OCI-LY7 (cell line): ENCODE measurements around the gene ATL2. TPM values are rescaled to one million over a fixed set of nuclear protein-coding genes. Genes with fewer than 3 reads are reported as not detected.

Source experiments
- BruUV-seq: library from RNA; stranded (reverse); fragments of 400-500 nt; replicated peaks from 2 replicates; lab custom pipeline; 2021; lab: Mats Ljungman, UMichigan
- CTCF ChIA-PET: fragments of 300-600 bp; sonication (Branson Sonifier 250); formaldehyde crosslinking; loops from one replicate; lab custom pipeline; 2022; ENCODE audit warnings: antibody characterized with exemption; ENCODE audit not compliant: unreplicated experiment; lab: Charles Lee
- POLR2A ChIA-PET: fragments of 300-600 bp; sonication (Branson Sonifier 250); formaldehyde crosslinking; loops from one replicate; lab custom pipeline; 2022; ENCODE audit warnings: antibody characterized with exemption; lab: Charles Lee
- DNase-seq: peaks from one replicate; pipeline ENCODE4 v3.0.0-alpha.2; 2015; ENCODE audit warnings: low spot score
- H2AFZ ChIP-seq: fragments of 200-600 bp; sonication (generic), shearing (Covaris generic); 2 replicates; pipeline ENCODE4 v1.6.1; 2014; ENCODE audit warnings: mild to moderate bottlenecking, antibody characterized with exemption, low read length, moderate library complexity
- H3K27ac ChIP-seq: fragments of 200-600 bp; sonication (generic); 2 replicates; pipeline ENCODE4 v1.5.1; 2014; ENCODE audit warnings: mixed run types, low read depth, mild to moderate bottlenecking, moderate library complexity, low read length, inconsistent platforms; ENCODE audit not compliant: poor library complexity, severe bottlenecking
- H3K36me3 ChIP-seq: fragments of 200-600 bp; sonication (generic); 2 replicates; pipeline ENCODE4 v1.6.1; 2014; ENCODE audit warnings: mild to moderate bottlenecking, antibody characterized with exemption, low read length, moderate library complexity, mixed read lengths; ENCODE audit not compliant: insufficient read depth
- H3K4me1 ChIP-seq: fragments of 200-600 bp; sonication (generic); 2 replicates; pipeline ENCODE4 v1.5.1; 2014; ENCODE audit warnings: mild to moderate bottlenecking, low read length; ENCODE audit not compliant: insufficient read depth, poor library complexity, severe bottlenecking
- H3K4me2 ChIP-seq: fragments of 200-600 bp; sonication (generic); 2 replicates; pipeline ENCODE4 v1.6.1; 2014; ENCODE audit warnings: mild to moderate bottlenecking, low read length
- H3K4me3 ChIP-seq: fragments of 200-600 bp; sonication (generic); 2 replicates; pipeline ENCODE4 v1.5.1; 2014; ENCODE audit warnings: mild to moderate bottlenecking, low read depth, low read length; ENCODE audit not compliant: poor library complexity, severe bottlenecking
- H3K79me2 ChIP-seq: fragments of 200-600 bp; sonication (generic); 2 replicates; pipeline ENCODE4 v1.6.1; 2016; ENCODE audit warnings: low read depth, mild to moderate bottlenecking, low read length, moderate library complexity, mixed read lengths; ENCODE audit not compliant: insufficient read depth
- H3K9me2 ChIP-seq: fragments of 200-600 bp; sonication (generic); 2 replicates; pipeline ENCODE4 v1.6.1; 2016; ENCODE audit warnings: mild to moderate bottlenecking, low read length, mixed read lengths; ENCODE audit not compliant: insufficient read depth
- H3K9me3 ChIP-seq: fragments of 200-600 bp; sonication (generic); 2 replicates; pipeline ENCODE4 v1.6.1; 2014; ENCODE audit warnings: mild to moderate bottlenecking, mixed run types, low read length, mixed read lengths
- H4K20me1 ChIP-seq: fragments of 200-600 bp; sonication (generic); 2 replicates; pipeline ENCODE4 v1.6.1; 2014; ENCODE audit warnings: mild to moderate bottlenecking, antibody characterized with exemption, low read length, moderate library complexity, mixed read lengths; ENCODE audit not compliant: insufficient read depth
- EZH2phosphoT487 ChIP-seq: fragments of 200-600 bp; sonication (generic); IDR thresholded peaks from 2 replicates; pipeline ENCODE4 v1.6.1; 2018; ENCODE audit warnings: low read depth, borderline replicate concordance, mild to moderate bottlenecking, mixed run types, antibody characterized with exemption, low read length, moderate library complexity, mixed read lengths
- intact Hi-C: fragments of 100-400 bp; cut with micrococcal nuclease; formaldehyde crosslinking; loops from one replicate; pipeline ENCODE4 v1.10.0; 2022; ENCODE audit not compliant: unreplicated experiment
- total RNA-seq, 2 experiments: library from RNA; depleted of rRNA in 1 of 2; stranded (reverse); fragments of >200 nt in 1 of 2; shearing (Covaris generic) in 1 of 2; gene quantifications; 2 replicates each; pipeline ENCODE4 v1.2.3, GENCODE V29; 2014 to 2022
- TF ChIP-seq, protein P1 (sequence below): fragments of 200-600 bp; sonication (generic); conservative IDR thresholded peaks from 2 replicates; pipeline ENCODE4 v1.5.1; 2014; ENCODE audit warnings: mild to moderate bottlenecking, antibody characterized with exemption, low read length, moderate library complexity, mixed read lengths

The ATL2 gene
- total RNA-seq, 2 experiments from 2014 or later: 135 to 142 TPM

DNA sequence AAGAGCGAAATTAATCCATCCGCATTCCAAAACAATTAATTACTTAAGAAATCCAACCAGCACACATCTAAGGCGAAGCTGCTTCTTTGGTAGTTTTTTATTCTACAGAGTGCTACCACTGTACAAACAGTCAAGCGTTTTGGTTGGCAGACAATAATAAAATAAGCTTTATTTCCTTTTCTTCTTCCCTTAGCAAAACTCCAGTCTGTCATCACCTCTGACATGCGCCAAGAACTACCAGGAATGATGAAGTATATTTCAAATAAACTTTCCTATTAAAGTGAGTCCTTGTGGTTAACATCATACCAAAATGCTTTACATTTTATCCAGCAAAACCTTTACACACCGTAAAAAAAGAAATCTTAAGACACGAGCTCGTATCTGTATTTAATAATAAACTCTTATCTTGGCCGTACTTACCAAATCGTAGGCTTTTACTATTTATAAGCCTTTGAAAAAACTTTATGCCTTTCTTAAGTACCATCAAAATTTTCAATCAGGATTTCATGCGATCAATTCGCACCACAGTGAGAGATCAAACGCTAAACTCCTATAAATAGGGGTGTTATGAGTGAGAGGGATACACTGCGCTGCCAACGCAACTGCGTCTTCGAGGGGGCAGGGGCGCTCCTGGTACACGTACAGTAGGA, 1.3 kb downstream of the ATL2 start:
- BruUV-seq: no TSS peak
- peaks cover 68% of the 10 kb centered on the region for H3K4me1 ChIP-seq
- no peaks in the 10 kb centered on the region for H3K9me2 ChIP-seq
- no peaks in the 10 kb centered on the region for H3K9me3 ChIP-seq
- intact Hi-C loops: loop anchor here (1.0 to 2.0 kb wide), 5 partner anchors 43 to 227 kb away; partner anchors contain the start of gene HNRNPLL
- H3K79me2 ChIP-seq: peaks cover 58% of the 10 kb centered on the region
- peak overlapping the region; percentile 69 for H3K27ac ChIP-seq
- no peak for TF ChIP-seq EZH2phosphoT487
- TF ChIP-seq, protein P1, sequence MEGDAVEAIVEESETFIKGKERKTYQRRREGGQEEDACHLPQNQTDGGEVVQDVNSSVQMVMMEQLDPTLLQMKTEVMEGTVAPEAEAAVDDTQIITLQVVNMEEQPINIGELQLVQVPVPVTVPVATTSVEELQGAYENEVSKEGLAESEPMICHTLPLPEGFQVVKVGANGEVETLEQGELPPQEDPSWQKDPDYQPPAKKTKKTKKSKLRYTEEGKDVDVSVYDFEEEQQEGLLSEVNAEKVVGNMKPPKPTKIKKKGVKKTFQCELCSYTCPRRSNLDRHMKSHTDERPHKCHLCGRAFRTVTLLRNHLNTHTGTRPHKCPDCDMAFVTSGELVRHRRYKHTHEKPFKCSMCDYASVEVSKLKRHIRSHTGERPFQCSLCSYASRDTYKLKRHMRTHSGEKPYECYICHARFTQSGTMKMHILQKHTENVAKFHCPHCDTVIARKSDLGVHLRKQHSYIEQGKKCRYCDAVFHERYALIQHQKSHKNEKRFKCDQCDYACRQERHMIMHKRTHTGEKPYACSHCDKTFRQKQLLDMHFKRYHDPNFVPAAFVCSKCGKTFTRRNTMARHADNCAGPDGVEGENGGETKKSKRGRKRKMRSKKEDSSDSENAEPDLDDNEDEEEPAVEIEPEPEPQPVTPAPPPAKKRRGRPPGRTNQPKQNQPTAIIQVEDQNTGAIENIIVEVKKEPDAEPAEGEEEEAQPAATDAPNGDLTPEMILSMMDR: no peak; the same call in 1 of the 2 replicates
- no peak for DNase-seq
- ChIA-PET POLR2A (interaction anchor here (0.5 to 3.0 kb wide), 12 partner anchors 9 to 1418 kb away, joined by 3 to 14 read pairs (median 4); no protein-coding TSS in a partner anchor), CTCF (interaction anchor here (0.8 to 1.1 kb wide), 6 partner anchors 10 to 132 kb away, joined by 3 to 4 read pairs (median 4); no protein-coding TSS in a partner anchor)
- peaks cover 37% of the 10 kb centered on the region for H4K20me1 ChIP-seq
- H3K4me2 ChIP-seq: peak overlapping the region; percentile 94
- H3K4me3 ChIP-seq: peak overlapping the region; percentile 88
- peaks cover 50% of the 10 kb centered on the region for H3K36me3 ChIP-seq
- H2AFZ ChIP-seq: no peak overlapping the region

DNA sequence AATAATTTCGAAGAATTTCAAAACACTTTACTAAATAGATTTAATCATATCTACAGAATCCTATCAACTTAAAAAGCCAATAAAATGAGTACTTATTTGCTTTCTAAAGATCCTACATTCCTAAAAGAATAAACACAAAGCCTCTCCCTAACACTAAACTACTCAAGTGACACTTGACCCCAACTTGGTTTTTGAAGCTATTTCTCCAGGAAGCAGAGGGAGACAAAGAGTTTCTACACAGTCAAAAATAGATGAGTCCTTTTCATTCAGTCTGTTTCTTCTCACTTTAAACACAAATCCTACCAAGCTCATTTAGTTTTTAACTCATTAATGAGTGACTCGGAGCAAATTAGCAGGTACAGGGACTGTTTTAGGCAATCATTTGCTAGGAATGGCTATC, 2.1 kb downstream of the ATL2 start:
- Histone ChIP-seq H3K9me2 (no peaks in the 10 kb centered on the region), H3K4me2 (peak overlapping the region; percentile 94), H3K4me3 (peak overlapping the region; percentile 88), H3K4me1 (peaks cover 59% of the 10 kb centered on the region), H4K20me1 (peaks cover 37% of the 10 kb centered on the region), H3K9me3 (no peaks in the 10 kb centered on the region), H2AFZ (no peak overlapping the region), H3K79me2 (peaks cover 66% of the 10 kb centered on the region), H3K36me3 (peaks cover 54% of the 10 kb centered on the region), H3K27ac (no peak overlapping the region)
- no TSS peak for BruUV-seq
- peak; percentile 35 for DNase-seq
- ChIA-PET POLR2A (interaction anchor here (0.5 to 3.0 kb wide), 12 partner anchors 9 to 1172 kb away, joined by 3 to 14 read pairs (median 3); no protein-coding TSS in a partner anchor), CTCF (interaction anchor here (0.7 to 1.1 kb wide), 3 partner anchors 30 to 91 kb away, joined by 3 to 4 read pairs (median 3); no protein-coding TSS in a partner anchor)
- intact Hi-C loops: no loop called here
- no peak for TF ChIP-seq EZH2phosphoT487
- TF ChIP-seq, protein P1: 0 out of 2 replicates have a peak, but pooled peaks have one; percentile 35

DNA sequence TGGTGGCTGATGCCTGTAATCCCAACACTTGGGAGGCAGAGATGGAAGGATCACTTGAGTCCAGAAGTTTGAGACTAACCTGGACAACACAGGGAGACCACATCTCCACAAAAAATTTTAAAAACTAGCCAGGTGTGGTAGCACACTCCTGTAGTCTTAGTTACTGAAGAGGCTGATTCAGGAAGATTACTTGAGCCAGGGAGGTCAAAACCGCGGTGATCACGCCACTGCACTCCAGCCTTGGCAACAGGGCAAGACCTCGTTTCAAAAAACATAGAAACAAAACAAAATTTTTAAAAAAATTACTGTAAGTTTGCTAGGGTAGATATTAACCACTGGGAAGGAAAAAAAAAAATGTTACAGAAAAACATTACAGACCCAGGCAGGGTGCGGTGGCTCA, 5.8 kb downstream of the ATL2 start:
- Histone ChIP-seq H3K4me2 (no peak overlapping the region), H3K4me3 (no peak overlapping the region), H3K4me1 (peaks cover 39% of the 10 kb centered on the region), H3K27ac (no peak overlapping the region), H3K9me3 (no peaks in the 10 kb centered on the region), H3K36me3 (peaks cover 58% of the 10 kb centered on the region), H2AFZ (no peak overlapping the region), H3K9me2 (no peaks in the 10 kb centered on the region), H3K79me2 (peaks cover 99% of the 10 kb centered on the region), H4K20me1 (peaks cover 45% of the 10 kb centered on the region)
- ChIA-PET CTCF (no interaction called here), POLR2A (interaction anchor here (0.7 kb wide), 1 partner anchor 51 kb away, joined by 3 read pairs; no protein-coding TSS in a partner anchor)
- intact Hi-C loops: no loop called here
- TF ChIP-seq, protein P1: no peak
- TF ChIP-seq EZH2phosphoT487: no peak
- no peak for DNase-seq
- BruUV-seq: no TSS peak
